GM12878 (cell line): Measurements from ENCODE around the gene LTK. TPM values are rescaled to one million over a fixed set of nuclear protein-coding genes. Genes with fewer than 3 reads are reported as not detected.

Source experiments
- ATAC-seq: fragments of 200-7000 bp; cut with Tn5 transposase; 3 replicates; pipeline ENCODE4 v1.9.1; 2020; ENCODE audit warnings: mild to moderate bottlenecking, moderate library complexity
- BruUV-seq: library from RNA; stranded (reverse); fragments of 400-500 nt; replicated peaks from 2 replicates; lab custom pipeline; 2021; lab: Mats Ljungman, UMichigan
- CTCF ChIA-PET: fragments of 300-600 bp; sonication (Branson Sonifier 250); formaldehyde crosslinking; extraction: SDS; loops from one replicate; lab custom pipeline; 2021; ENCODE audit warnings: inconsistent platforms; lab: Yijun Ruan, JAX
- POLR2A ChIA-PET: fragments of 350-600 bp; formaldehyde crosslinking; extraction: SDS; loops from one replicate; lab custom pipeline; 2021; ENCODE audit warnings: inconsistent platforms; lab: Charles Lee
- RAD21 ChIA-PET: fragments of 300-600 bp; sonication (Branson Sonifier 250); formaldehyde crosslinking; loops from one replicate; lab custom pipeline; 2023; ENCODE audit warnings: antibody characterized with exemption; ENCODE audit not compliant: unreplicated experiment; lab: Charles Lee
- SMC1A ChIA-PET: fragments of 300-600 bp; sonication (Branson Sonifier 250); formaldehyde crosslinking; loops from one replicate; lab custom pipeline; 2023; ENCODE audit not compliant: unreplicated experiment, uncharacterized antibody; lab: Charles Lee
- DNase-seq: peaks from one replicate; pipeline ENCODE4 v3.0.0-alpha.2; 2011; ENCODE audit warnings: low read depth, low spot score
- FAIRE-seq: peaks from 3 replicates; lab custom pipeline; 2011; peaks lifted over from hg19 to GRCh38; lab: Jason Lieb, UNC
- H2AFZ ChIP-seq: 2 replicates; pipeline ENCODE4 v1.6.0; 2011; ENCODE audit warnings: low read depth, low read length, control low read depth; ENCODE audit not compliant: control insufficient read depth
- H3K27ac ChIP-seq: 2 replicates; pipeline ENCODE4 v1.5.1; 2011; ENCODE audit warnings: control low read depth; ENCODE audit not compliant: control insufficient read depth, insufficient read depth
- H3K27me3 ChIP-seq, 2 experiments: replicated peaks in 1 of 2; 2 replicates each; pipeline versions ENCODE4 v1.6.0 to v1.6.1; 2011; ENCODE audit warnings: low read length in 1 of 2; ENCODE audit not compliant: control insufficient read depth in 2 of 2, insufficient read depth in 2 of 2
- H3K36me3 ChIP-seq, 2 experiments: 2 replicates each; pipeline ENCODE4 v1.5.1; 2011; ENCODE audit warnings: low read length in 1 of 2; ENCODE audit not compliant: control insufficient read depth in 2 of 2, insufficient read depth in 2 of 2
- H3K4me1 ChIP-seq: 2 replicates; pipeline ENCODE4 v1.6.1; 2011; ENCODE audit warnings: mild to moderate bottlenecking, low read length, moderate library complexity, mixed read lengths; ENCODE audit not compliant: control insufficient read depth, insufficient read depth
- H3K4me2 ChIP-seq: 2 replicates; pipeline ENCODE4 v1.6.0; 2011; ENCODE audit warnings: control low read depth; ENCODE audit not compliant: control insufficient read depth, insufficient read depth
- H3K4me3 ChIP-seq: fragments of 200-600 bp; sonication (generic); 2 replicates; pipeline ENCODE4 v1.5.1; 2016
- H3K79me2 ChIP-seq: 2 replicates; pipeline ENCODE4 v1.6.0; 2011; ENCODE audit warnings: low read length; ENCODE audit not compliant: control insufficient read depth, insufficient read depth
- H3K9ac ChIP-seq: 2 replicates; pipeline ENCODE4 v1.8.0; 2011; ENCODE audit warnings: low read length, control low read depth, mixed read lengths; ENCODE audit not compliant: control insufficient read depth, insufficient read depth
- H3K9me3 ChIP-seq: replicated peaks from 3 replicates; pipeline ENCODE4 v1.5.1; 2011; ENCODE audit warnings: mild to moderate bottlenecking, low read length; ENCODE audit not compliant: control insufficient read depth, insufficient read depth
- H4K20me1 ChIP-seq: 2 replicates; pipeline ENCODE4 v1.6.0; 2011; ENCODE audit not compliant: control insufficient read depth, insufficient read depth
- CHD4 ChIP-seq: fragments of 200-600 bp; sonication (generic); IDR thresholded peaks from 2 replicates; pipeline ENCODE4 v1.6.1; 2016; ENCODE audit warnings: mild to moderate bottlenecking
- HDGF ChIP-seq: fragments of 450-650 bp; IDR thresholded peaks from 2 replicates; pipeline ENCODE4 v1.6.1; 2016; ENCODE audit warnings: antibody characterized with exemption
- JUNB ChIP-seq: IDR thresholded peaks from 2 replicates; pipeline ENCODE4 v1.6.1; 2016; ENCODE audit warnings: antibody characterized with exemption, mild to moderate bottlenecking
- NFYA ChIP-seq: IDR thresholded peaks from 2 replicates; pipeline ENCODE4 v1.6.1; 2011; ENCODE audit warnings: low read depth, mild to moderate bottlenecking, low read length, improper control_type of control experiment, borderline replicate concordance
- PAX5 ChIP-seq: IDR thresholded peaks from 2 replicates; pipeline ENCODE4 v1.6.1; 2011; ENCODE audit warnings: low read depth, low read length, borderline replicate concordance
- POU2F2 ChIP-seq: IDR thresholded peaks from 3 replicates; pipeline ENCODE4 v1.6.1; 2011; ENCODE audit warnings: low read depth, mild to moderate bottlenecking, low read length, borderline replicate concordance
- SIX5 ChIP-seq: IDR thresholded peaks from 2 replicates; pipeline ENCODE4 v1.6.1; 2011; ENCODE audit warnings: mild to moderate bottlenecking, low read depth, low read length, moderate library complexity; ENCODE audit not compliant: severe bottlenecking
- WGBS: methylation state at CpG from one replicate; pipeline ENCODE4 v1.1.6; 2016; ENCODE audit warnings: low lambda C conversion rate; ENCODE audit not compliant: insufficient replicate concordance, insufficient coverage; ENCODE audit errors: missing lambda C conversion rate; 5-methylcytosine and 5-hydroxymethylcytosine counted together
- in situ Hi-C: fragments of 300-500 bp; cut with MboI; formaldehyde crosslinking; loops from 9 replicates; pipeline ENCODE4 v1.14.3; 2018; ENCODE audit warnings: mixed read lengths
- intact Hi-C: fragments of 100-400 bp; cut with micrococcal nuclease; formaldehyde crosslinking; loops from one replicate; pipeline ENCODE4 v1.14.2; 2022; ENCODE audit not compliant: unreplicated experiment
- polyA plus RNA-seq, 11 experiments: library from polyadenylated mRNA; depleted of rRNA in 4 of 11; unstranded in 6 of 11; stranded (reverse) in 5 of 11; fragments of >200 nt; fragmentation: Nextera tagmentation in 4 of 11; fragmentation: Illumina TruSeq in 1 of 11; extraction: Ambion mirVana in 4 of 11; extraction: Trizol in 1 of 11; gene quantifications; 1 replicate in 1 of 11; 2 replicates in 10 of 11; pipeline versions ENCODE4 v1.2.1 to v1.2.3, GENCODE V29; 2011 to 2016; ENCODE audit warnings: inconsistent platforms in 2 of 11, missing spikeins in 2 of 11, low read depth in 1 of 11
- total RNA-seq, 4 experiments: library from RNA; depleted of rRNA in 3 of 4; stranded (reverse); fragments of >200 nt in 3 of 4; fragmentation: Illumina TruSeq in 1 of 4; extraction: Trizol in 1 of 4; gene quantifications; 2 replicates each; pipeline versions ENCODE4 v1.2.1 to v1.2.3, GENCODE V29; 2013 to 2021
- TF ChIP-seq, protein P1 (sequence below): fragments of 450-650 bp; IDR thresholded peaks from 2 replicates; pipeline ENCODE4 v1.6.1; 2016; ENCODE audit warnings: mild to moderate bottlenecking, moderate library complexity, borderline replicate concordance
- TF ChIP-seq, protein P2 (sequence below): fragments of 450-650 bp; IDR thresholded peaks from 2 replicates; pipeline ENCODE4 v1.6.1; 2014; ENCODE audit warnings: mild to moderate bottlenecking
- TF ChIP-seq, protein P3 (sequence below): IDR thresholded peaks from 2 replicates; pipeline ENCODE4 v1.6.1; 2012; ENCODE audit warnings: low read depth, low read length, improper control_type of control experiment

The LTK gene
- total and polyA plus RNA-seq, 10 of the 15 experiments (the other 5 are each of a cell fraction or from before 2014, with no cell fraction given), result 0.07 to 0.80 (median 0.20) TPM; not detected in 1

DNA sequence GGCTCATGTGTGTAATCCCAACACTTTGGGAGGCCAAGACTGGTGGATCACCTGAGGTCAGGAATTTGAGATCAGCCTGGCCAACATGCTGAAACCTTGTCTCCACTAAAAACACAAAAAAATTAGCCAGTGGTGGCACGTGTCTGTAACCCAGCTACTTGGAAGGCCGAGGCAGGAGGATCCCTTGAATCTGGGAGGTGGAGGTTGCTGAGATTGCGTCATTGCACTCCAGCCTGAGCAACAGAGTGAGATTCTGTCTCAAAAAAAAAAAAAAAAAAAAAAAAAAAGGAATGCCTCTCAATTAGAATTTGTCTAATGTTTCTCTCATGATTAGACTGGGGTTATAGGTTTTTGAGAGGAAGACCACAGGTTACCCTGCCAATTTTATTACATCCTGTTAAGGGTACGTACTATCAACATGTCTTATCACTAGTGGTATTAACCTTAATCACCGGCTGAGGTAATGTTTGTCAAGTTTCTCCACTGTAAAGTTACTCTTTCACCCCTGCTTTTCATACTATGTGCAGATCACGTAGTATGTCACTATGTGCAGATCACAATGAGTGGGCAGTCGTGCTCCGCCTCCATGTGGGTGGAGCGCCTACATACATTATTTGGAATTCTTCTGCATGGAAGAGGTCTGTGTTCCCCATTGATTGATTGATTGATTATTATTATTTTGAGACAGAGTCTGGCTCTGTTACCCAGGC, 36.6 kb upstream of the LTK start:
- RAD21 ChIA-PET, result no interaction called here
- TF ChIP-seq POU2F2 (no peak), SIX5 (no peak), PAX5 (no peak), HDGF (no peak), CHD4 (no peak), NFYA (no peak), JUNB (no peak)
- TF ChIP-seq, protein P1, sequence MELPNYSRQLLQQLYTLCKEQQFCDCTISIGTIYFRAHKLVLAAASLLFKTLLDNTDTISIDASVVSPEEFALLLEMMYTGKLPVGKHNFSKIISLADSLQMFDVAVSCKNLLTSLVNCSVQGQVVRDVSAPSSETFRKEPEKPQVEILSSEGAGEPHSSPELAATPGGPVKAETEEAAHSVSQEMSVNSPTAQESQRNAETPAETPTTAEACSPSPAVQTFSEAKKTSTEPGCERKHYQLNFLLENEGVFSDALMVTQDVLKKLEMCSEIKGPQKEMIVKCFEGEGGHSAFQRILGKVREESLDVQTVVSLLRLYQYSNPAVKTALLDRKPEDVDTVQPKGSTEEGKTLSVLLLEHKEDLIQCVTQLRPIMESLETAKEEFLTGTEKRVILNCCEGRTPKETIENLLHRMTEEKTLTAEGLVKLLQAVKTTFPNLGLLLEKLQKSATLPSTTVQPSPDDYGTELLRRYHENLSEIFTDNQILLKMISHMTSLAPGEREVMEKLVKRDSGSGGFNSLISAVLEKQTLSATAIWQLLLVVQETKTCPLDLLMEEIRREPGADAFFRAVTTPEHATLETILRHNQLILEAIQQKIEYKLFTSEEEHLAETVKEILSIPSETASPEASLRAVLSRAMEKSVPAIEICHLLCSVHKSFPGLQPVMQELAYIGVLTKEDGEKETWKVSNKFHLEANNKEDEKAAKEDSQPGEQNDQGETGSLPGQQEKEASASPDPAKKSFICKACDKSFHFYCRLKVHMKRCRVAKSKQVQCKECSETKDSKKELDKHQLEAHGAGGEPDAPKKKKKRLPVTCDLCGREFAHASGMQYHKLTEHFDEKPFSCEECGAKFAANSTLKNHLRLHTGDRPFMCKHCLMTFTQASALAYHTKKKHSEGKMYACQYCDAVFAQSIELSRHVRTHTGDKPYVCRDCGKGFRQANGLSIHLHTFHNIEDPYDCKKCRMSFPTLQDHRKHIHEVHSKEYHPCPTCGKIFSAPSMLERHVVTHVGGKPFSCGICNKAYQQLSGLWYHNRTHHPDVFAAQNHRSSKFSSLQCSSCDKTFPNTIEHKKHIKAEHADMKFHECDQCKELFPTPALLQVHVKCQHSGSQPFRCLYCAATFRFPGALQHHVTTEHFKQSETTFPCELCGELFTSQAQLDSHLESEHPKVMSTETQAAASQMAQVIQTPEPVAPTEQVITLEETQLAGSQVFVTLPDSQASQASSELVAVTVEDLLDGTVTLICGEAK, result no peak
- TF ChIP-seq, protein P2, sequence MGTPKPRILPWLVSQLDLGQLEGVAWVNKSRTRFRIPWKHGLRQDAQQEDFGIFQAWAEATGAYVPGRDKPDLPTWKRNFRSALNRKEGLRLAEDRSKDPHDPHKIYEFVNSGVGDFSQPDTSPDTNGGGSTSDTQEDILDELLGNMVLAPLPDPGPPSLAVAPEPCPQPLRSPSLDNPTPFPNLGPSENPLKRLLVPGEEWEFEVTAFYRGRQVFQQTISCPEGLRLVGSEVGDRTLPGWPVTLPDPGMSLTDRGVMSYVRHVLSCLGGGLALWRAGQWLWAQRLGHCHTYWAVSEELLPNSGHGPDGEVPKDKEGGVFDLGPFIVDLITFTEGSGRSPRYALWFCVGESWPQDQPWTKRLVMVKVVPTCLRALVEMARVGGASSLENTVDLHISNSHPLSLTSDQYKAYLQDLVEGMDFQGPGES, result no peak
- TF ChIP-seq, protein P3, sequence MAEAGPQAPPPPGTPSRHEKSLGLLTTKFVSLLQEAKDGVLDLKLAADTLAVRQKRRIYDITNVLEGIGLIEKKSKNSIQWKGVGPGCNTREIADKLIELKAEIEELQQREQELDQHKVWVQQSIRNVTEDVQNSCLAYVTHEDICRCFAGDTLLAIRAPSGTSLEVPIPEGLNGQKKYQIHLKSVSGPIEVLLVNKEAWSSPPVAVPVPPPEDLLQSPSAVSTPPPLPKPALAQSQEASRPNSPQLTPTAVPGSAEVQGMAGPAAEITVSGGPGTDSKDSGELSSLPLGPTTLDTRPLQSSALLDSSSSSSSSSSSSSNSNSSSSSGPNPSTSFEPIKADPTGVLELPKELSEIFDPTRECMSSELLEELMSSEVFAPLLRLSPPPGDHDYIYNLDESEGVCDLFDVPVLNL, result no peak
- Histone ChIP-seq H3K79me2 (no peaks in the 10 kb centered on the region), H2AFZ (no peak overlapping the region), H3K9ac (no peak overlapping the region), H3K4me3 (no peak overlapping the region), H3K36me3 (no peaks in the 10 kb centered on the region), H3K27me3 (no peaks in the 10 kb centered on the region), H3K4me1 (no peaks in the 10 kb centered on the region), H4K20me1 (no peaks in the 10 kb centered on the region), H3K27ac (no peak overlapping the region), H3K9me3 (no peaks in the 10 kb centered on the region), H3K4me2 (no peak overlapping the region)
- no peak for DNase-seq
- SMC1A ChIA-PET, result no interaction called here
- CTCF ChIA-PET, result no interaction called here
- no TSS peak for BruUV-seq
- intact Hi-C loops (no loop called here), in situ Hi-C loops (no loop called here)
- no peak for FAIRE-seq
- 70% methylated on average over 9 of the region's 9 CpGs for WGBS
- POLR2A ChIA-PET, result no interaction called here
- ATAC-seq, result no peak
